Lower leg skin (tissue), 4 donors: ENCODE measurements around the gene OR2T6. TPM values are rescaled to one million over a fixed set of nuclear protein-coding genes. Genes with fewer than 3 reads are reported as not detected.

Experiments used
- DNase-seq, 2 donors: peaks; one replicate each; pipeline ENCODE4 v3.0.0-alpha.2; 2019; ENCODE audit warnings: low spot score in 2 of 2
- H3K4me3 ChIP-seq: fragments of 200-600 bp; sonication (generic); 2 replicates; pipeline ENCODE4 v1.5.1; 2017; ENCODE audit warnings: mild to moderate bottlenecking, low read depth; ENCODE audit not compliant: poor library complexity, severe bottlenecking
- POLR2A ChIP-seq, 2 donors: fragments of 450-650 bp; IDR thresholded peaks; one replicate each; pipeline ENCODE4 v1.6.1; 2016 to 2017; ENCODE audit warnings: antibody characterized with exemption in 2 of 2, mild to moderate bottlenecking in 1 of 2, moderate library complexity in 1 of 2
- WGBS, 2 donors: methylation state at CpG; one replicate each; pipeline ENCODE4 v1.1.5; 2018; 5-methylcytosine and 5-hydroxymethylcytosine counted together
- intact Hi-C: fragments of 100-400 bp; cut with DNase I; formaldehyde crosslinking; loops from one replicate; pipeline ENCODE4 v1.15.0; 2023; ENCODE audit warnings: low total_unique reads
- total RNA-seq, 4 donors: library from RNA; depleted of rRNA; stranded (reverse); fragments of >200 nt; gene quantifications; one replicate each; pipeline ENCODE4 v1.1.0, GENCODE V29; 2016
- TF ChIP-seq, protein P1 (sequence below), 3 donors: fragments of 450-650 bp; IDR thresholded peaks; one replicate each; pipeline ENCODE4 v1.5.1; 2016; ENCODE audit warnings: antibody characterized with exemption in 3 of 3, mild to moderate bottlenecking in 3 of 3, moderate library complexity in 2 of 3

OR2T6 gene
- total RNA-seq, 4 donors from 2014 or later: not detected

DNA sequence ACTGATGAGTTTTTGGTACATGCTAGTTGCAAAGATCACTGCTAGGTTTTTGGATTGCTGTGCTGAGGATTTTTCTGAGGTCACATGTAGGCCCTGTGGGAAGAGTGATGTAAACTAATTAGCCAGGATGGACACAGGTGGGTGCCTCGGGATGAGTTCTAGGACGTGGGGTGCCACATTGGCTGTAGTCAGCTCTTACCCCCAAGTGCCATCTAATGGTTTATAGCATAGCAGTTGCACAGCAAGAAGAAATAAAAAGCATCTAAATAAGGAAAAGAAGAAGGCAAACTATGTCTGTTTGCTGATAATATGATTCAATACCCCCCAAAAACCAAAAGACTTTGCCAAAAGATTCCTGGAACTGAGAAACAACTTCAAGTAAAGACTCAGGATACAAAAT is 17.5 kb downstream of the OR2T6 start:
- TF ChIP-seq, protein P1, sequence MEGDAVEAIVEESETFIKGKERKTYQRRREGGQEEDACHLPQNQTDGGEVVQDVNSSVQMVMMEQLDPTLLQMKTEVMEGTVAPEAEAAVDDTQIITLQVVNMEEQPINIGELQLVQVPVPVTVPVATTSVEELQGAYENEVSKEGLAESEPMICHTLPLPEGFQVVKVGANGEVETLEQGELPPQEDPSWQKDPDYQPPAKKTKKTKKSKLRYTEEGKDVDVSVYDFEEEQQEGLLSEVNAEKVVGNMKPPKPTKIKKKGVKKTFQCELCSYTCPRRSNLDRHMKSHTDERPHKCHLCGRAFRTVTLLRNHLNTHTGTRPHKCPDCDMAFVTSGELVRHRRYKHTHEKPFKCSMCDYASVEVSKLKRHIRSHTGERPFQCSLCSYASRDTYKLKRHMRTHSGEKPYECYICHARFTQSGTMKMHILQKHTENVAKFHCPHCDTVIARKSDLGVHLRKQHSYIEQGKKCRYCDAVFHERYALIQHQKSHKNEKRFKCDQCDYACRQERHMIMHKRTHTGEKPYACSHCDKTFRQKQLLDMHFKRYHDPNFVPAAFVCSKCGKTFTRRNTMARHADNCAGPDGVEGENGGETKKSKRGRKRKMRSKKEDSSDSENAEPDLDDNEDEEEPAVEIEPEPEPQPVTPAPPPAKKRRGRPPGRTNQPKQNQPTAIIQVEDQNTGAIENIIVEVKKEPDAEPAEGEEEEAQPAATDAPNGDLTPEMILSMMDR (IDR thresholded peaks at IDR 0.05): no peak
- no peak for TF ChIP-seq POLR2A (IDR thresholded peaks at IDR 0.05)
- 53 to 76% methylated on average over 2 of the region's 2 CpGs for WGBS, 2 donors
- H3K4me3 ChIP-seq: no peak overlapping the region
- no peak for DNase-seq
- intact Hi-C loops: no loop called here

DNA sequence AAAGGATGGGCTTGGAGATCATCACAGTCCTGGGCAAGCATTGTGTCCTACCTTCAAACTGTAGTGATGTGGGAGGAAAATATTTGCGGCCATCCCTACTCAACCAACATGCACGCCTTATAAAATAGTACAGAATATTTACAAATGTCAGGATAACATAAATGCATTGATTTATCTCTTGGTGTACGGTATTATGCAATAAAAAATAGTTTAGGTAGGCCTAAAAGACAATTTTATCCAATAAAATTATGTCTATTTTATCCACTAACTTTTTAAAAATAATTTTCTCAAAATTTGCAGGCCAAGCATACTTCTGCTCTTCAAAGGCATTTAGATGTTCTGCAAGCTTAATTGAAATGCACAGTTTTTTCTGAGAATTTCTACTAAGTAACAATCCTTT is 27.2 kb downstream of the OR2T6 start, which contains the start of gene OR2T1:
OR2T1 (plus strand) TSS at position 301 of the 400 bp plus-strand sequence. CDS start 3,100 bp downstream, outside the sequence.
- no peak for DNase-seq
- H3K4me3 ChIP-seq: no peak within 1 kb of the TSS
- intact Hi-C loops: no loop called here
- WGBS, 2 donors: 65 to 73% methylated on average over 3 of the region's 3 CpGs
- TF ChIP-seq, protein P1 (IDR thresholded peaks at IDR 0.05): no peak
- TF ChIP-seq POLR2A (IDR thresholded peaks at IDR 0.05): no peak

DNA sequence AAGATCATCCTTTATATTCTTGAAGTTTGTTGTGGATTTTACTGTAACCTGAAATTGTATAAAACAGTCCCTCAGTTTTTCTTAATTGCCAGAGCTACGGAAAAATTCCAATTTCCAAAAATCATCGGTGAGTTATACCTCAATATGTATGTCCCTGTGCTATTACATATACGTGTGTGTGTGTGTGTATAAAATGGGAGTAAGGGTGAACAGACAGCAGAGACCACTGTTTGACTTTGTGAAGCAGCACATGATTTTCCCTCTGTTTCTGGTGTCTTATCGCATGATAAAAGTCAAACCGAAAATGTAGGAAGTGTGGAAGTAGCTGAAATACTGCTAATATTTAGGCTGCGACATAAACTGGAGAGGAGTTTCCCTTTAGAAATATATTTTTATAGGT is 28.5 kb downstream of the OR2T6 start:
- intact Hi-C loops: no loop called here
- DNase-seq: no peak
- WGBS, 2 donors: 88% methylated on average over 6 of the region's 6 CpGs
- TF ChIP-seq, protein P1 (IDR thresholded peaks at IDR 0.05): no peak
- TF ChIP-seq POLR2A (IDR thresholded peaks at IDR 0.05): no peak
- H3K4me3 ChIP-seq: no peak overlapping the region

DNA sequence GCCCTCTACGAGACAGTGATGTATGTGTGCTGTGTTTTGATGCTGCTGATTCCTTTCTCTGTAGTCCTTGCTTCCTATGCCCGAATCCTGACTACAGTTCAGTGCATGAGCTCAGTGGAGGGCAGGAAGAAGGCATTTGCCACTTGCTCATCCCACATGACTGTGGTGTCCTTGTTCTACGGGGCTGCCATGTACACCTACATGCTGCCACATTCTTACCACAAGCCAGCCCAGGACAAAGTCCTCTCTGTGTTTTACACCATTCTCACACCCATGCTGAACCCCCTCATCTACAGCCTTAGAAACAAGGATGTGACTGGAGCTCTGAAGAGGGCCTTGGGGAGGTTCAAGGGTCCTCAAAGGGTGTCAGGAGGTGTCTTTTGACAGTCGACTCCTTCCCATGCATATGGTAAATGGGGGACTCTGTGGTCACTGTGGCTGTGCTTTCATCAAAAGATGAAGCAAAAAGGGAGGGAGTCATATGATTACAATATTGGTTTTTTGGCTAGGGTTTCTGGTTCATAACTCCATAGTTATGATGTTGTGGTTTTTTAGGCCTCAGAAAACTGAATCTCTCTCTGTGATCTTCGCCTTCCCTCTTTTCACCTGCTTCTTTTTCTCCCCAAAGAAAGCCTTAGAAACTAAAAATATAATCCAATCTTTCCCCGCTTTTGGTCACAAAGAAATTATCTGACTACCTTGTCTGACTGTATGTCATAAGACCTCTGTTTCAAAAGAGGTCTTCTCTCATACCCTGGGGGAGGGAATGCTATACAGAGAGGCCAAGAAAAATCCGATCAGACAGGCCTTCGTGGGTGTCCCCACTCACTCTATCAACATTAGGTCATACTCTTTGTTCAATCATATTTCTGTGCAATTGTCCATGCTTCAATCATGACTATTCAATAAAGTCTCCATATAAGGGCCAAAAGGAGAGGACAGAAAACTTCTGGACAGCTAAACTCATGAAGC is 31.5 kb downstream of the OR2T6 start:
- 64% methylated on average over 8 of the region's 8 CpGs for WGBS, 2 donors
- H3K4me3 ChIP-seq: no peak overlapping the region
- DNase-seq: no peak
- intact Hi-C loops: no loop called here
- TF ChIP-seq, protein P1 (IDR thresholded peaks at IDR 0.05): no peak
- TF ChIP-seq POLR2A (IDR thresholded peaks at IDR 0.05): no peak

DNA sequence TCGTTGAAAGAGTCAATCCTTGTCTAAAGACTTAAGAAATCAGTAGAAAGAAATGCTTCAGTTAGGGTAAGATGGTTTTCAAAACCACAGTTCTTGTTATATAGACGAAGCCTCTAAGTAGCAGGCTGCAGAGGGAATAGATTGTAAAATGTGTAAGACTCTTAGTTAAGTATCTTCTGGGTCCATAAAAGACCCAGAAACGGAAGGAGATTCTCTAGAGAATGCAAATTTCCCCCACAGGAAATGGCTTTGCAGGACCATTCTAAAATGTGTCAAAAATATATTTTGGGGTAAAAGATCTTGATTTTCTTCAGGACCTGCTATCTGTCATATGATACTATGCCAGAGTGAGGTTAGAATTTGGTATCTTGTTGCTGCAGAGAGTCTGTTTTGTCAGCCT is 40.7 kb downstream of the OR2T6 start:
- TF ChIP-seq POLR2A (IDR thresholded peaks at IDR 0.05): no peak
- TF ChIP-seq, protein P1 (IDR thresholded peaks at IDR 0.05): no peak
- intact Hi-C loops: no loop called here
- 47 to 51% methylated on average over 3 of the region's 3 CpGs for WGBS, 2 donors

More for the DNA sequence above, 40.7 kb downstream of the OR2T6 start:
- H3K4me3 ChIP-seq: no peak overlapping the region
- no peak for DNase-seq
